Liver (tissue), 3 donors: Measurements from ENCODE around the gene ENAH.

Experiments
- GABPA ChIP-seq, 2 donors: IDR thresholded peaks in 1 of 2; conservative IDR thresholded peaks in 1 of 2; 2 replicates each; pipeline ENCODE4 v1.6.1; 2016; ENCODE audit warnings: antibody characterized with exemption in 2 of 2, mild to moderate bottlenecking in 1 of 2, moderate library complexity in 1 of 2
- HNF4A ChIP-seq, 2 donors: conservative IDR thresholded peaks; 2 replicates each; pipeline ENCODE4 v1.6.1; 2016; ENCODE audit warnings: antibody characterized with exemption in 2 of 2, mild to moderate bottlenecking in 2 of 2
- YY1 ChIP-seq: IDR thresholded peaks from 2 replicates; pipeline ENCODE4 v1.6.1; 2016; ENCODE audit warnings: antibody characterized with exemption, mild to moderate bottlenecking
- TF ChIP-seq, protein P1 (sequence below): IDR thresholded peaks from 2 replicates; pipeline ENCODE4 v1.6.1; 2016; ENCODE audit warnings: antibody characterized with exemption, mild to moderate bottlenecking
- TF ChIP-seq, protein P2 (sequence below): fragments of 150-350 bp; IDR thresholded peaks from 2 replicates; pipeline ENCODE4 v1.5.1; 2017; ENCODE audit warnings: improper control_type of control experiment, low read depth, low read length; ENCODE audit not compliant: missing input control
- donor health status: healthy.
- donor health status: healthy.

DNA sequence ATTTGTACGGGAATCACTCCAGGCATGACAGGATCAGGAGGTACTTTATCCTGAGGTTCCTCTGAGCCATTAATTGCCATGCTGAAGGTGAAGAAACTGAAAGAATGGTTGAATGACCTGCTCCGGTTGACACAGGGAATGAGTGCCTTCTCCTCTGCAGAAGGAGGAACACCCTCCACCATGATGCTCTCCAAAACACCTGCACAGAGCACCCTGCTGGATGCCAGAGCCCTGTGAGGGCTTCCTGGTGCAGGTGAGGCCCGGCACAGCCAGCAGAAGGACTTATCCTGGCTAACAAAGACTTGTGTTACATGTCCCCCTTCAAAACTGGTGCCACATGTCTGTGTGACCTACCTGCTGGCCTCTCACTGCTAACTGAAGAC is 210.8 kb downstream of the ENAH start:
- TF ChIP-seq, protein P1, sequence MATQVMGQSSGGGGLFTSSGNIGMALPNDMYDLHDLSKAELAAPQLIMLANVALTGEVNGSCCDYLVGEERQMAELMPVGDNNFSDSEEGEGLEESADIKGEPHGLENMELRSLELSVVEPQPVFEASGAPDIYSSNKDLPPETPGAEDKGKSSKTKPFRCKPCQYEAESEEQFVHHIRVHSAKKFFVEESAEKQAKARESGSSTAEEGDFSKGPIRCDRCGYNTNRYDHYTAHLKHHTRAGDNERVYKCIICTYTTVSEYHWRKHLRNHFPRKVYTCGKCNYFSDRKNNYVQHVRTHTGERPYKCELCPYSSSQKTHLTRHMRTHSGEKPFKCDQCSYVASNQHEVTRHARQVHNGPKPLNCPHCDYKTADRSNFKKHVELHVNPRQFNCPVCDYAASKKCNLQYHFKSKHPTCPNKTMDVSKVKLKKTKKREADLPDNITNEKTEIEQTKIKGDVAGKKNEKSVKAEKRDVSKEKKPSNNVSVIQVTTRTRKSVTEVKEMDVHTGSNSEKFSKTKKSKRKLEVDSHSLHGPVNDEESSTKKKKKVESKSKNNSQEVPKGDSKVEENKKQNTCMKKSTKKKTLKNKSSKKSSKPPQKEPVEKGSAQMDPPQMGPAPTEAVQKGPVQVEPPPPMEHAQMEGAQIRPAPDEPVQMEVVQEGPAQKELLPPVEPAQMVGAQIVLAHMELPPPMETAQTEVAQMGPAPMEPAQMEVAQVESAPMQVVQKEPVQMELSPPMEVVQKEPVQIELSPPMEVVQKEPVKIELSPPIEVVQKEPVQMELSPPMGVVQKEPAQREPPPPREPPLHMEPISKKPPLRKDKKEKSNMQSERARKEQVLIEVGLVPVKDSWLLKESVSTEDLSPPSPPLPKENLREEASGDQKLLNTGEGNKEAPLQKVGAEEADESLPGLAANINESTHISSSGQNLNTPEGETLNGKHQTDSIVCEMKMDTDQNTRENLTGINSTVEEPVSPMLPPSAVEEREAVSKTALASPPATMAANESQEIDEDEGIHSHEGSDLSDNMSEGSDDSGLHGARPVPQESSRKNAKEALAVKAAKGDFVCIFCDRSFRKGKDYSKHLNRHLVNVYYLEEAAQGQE, result no peak
- no peak for TF ChIP-seq HNF4A (conservative IDR thresholded peaks at IDR 0.05)
- TF ChIP-seq, protein P2, sequence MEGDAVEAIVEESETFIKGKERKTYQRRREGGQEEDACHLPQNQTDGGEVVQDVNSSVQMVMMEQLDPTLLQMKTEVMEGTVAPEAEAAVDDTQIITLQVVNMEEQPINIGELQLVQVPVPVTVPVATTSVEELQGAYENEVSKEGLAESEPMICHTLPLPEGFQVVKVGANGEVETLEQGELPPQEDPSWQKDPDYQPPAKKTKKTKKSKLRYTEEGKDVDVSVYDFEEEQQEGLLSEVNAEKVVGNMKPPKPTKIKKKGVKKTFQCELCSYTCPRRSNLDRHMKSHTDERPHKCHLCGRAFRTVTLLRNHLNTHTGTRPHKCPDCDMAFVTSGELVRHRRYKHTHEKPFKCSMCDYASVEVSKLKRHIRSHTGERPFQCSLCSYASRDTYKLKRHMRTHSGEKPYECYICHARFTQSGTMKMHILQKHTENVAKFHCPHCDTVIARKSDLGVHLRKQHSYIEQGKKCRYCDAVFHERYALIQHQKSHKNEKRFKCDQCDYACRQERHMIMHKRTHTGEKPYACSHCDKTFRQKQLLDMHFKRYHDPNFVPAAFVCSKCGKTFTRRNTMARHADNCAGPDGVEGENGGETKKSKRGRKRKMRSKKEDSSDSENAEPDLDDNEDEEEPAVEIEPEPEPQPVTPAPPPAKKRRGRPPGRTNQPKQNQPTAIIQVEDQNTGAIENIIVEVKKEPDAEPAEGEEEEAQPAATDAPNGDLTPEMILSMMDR, result no peak
- no peak for TF ChIP-seq GABPA (IDR thresholded peaks at IDR 0.05 in 1 of 2, conservative IDR thresholded peaks at IDR 0.05 in 1 of 2)
- TF ChIP-seq YY1, result no peak
